Measurements from ENCODE around the gene SPARCL1. TPM values are rescaled to one million over a fixed set of nuclear protein-coding genes. Genes with fewer than 3 reads are reported as not detected.

The SPARCL1 gene
- total and polyA plus RNA-seq, 2 of the 13 experiments (the other 11 are each of a cell fraction or from before 2014, with no cell fraction given), result 0.04 TPM; not detected in 1

DNA sequence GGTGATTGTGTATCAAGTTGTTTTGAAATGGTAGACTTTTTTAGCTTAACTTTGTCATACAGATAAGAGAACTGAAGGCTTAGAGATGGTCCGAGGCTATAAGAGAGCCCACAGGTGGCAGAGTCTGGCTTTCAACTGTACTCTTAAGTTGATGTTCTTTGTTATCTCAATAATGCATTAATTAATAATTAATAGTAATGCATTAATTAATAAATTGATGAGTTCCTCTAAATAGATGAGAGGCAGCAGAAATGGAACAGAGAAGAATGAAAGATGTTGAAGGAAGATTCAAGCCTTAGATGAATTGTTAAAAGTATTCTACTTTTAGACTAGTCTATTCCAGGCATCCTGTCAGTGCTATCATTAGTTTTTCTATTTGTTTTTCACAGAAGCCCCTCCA, 84.4 kb downstream of the SPARCL1 start:
- 100% methylated on average over 1 of the region's 1 CpG for WGBS (ENCODE audit: low lambda C conversion rate)
- ATAC-seq (no peak), FAIRE-seq (no peak), DNase-seq (ENCODE audit: low spot score) (no peak)
- Histone ChIP-seq H3K4me1 (ENCODE audit: insufficient read depth, low read length) (no peaks in the 10 kb centered on the region), H3K4me3 (replicated peaks in 1 of 3; ENCODE audit: insufficient read depth in 1 of 3, low read depth in 2 of 3, low read length in 3 of 3) (no peak overlapping the region), H3K4me2 (ENCODE audit: low read depth, low read length) (no peak overlapping the region), H2AFZ (ENCODE audit: low read length) (no peak overlapping the region), H3K9ac (ENCODE audit: insufficient read depth, low read depth, low read length) (no peak overlapping the region), H3K27me3 (ENCODE audit: control insufficient read depth in 1 of 2, insufficient read depth in 2 of 2, low read length in 2 of 2) (no peaks in the 10 kb centered on the region), H3K27ac (ENCODE audit: extremely low read length, insufficient read depth, low read length) (no peak overlapping the region), H3K36me3 (replicated peaks in 1 of 2; ENCODE audit: control insufficient read depth in 1 of 2, insufficient read depth in 2 of 2, low read length in 2 of 2) (peaks cover 3 to 29% of the 10 kb centered on the region in 2 experiments; a peak in 2 of 5 replicates), H3K9me3 (ENCODE audit: low read length) (no peaks in the 10 kb centered on the region), H3K79me2 (ENCODE audit: insufficient read depth, low read length) (no peaks in the 10 kb centered on the region), H4K20me1 (ENCODE audit: insufficient read depth, low read length) (no peaks in the 10 kb centered on the region)
- in situ Hi-C loops (cut with HindIII; ENCODE audit: extremely low pct_ligation_motif_present, low pct_unique_long_range_greater_than_20kb) (no loop called here), intact Hi-C loops (cut with micrococcal nuclease; ENCODE audit: unreplicated experiment) (no loop called here)
- ChIA-PET CTCF (ENCODE audit: low intra/inter-chr PET ratio, low total read pairs) (no interaction called here), POLR2A (no interaction called here)
- no TSS peak for BruUV-seq (replicated peaks)
- TF ChIP-seq TCF7L2 (IDR thresholded peaks at IDR 0.05; ENCODE audit: low read depth, low read length), result no peak
- no peak for TF ChIP-seq ZNF264 (CRISPR knock-in tag; IDR thresholded peaks at IDR 0.05)
- no peak for TF ChIP-seq CREM (IDR thresholded peaks at IDR 0.05)
- TF ChIP-seq CREM (CRISPR knock-in tag; IDR thresholded peaks at IDR 0.05), result no peak
- TF ChIP-seq ZNF674 (CRISPR knock-in tag; IDR thresholded peaks at IDR 0.05; ENCODE audit: low read depth), result no peak
- no peak for TF ChIP-seq NR2F2 (IDR thresholded peaks at IDR 0.05; ENCODE audit: borderline replicate concordance, low read depth)
- TF ChIP-seq SP5 (CRISPR knock-in tag; IDR thresholded peaks at IDR 0.05; ENCODE audit: borderline replicate concordance, low read depth), result no peak
- TF ChIP-seq ZSCAN29 (CRISPR knock-in tag; conservative IDR thresholded peaks at IDR 0.05), result no peak
- TF ChIP-seq, protein P1, sequence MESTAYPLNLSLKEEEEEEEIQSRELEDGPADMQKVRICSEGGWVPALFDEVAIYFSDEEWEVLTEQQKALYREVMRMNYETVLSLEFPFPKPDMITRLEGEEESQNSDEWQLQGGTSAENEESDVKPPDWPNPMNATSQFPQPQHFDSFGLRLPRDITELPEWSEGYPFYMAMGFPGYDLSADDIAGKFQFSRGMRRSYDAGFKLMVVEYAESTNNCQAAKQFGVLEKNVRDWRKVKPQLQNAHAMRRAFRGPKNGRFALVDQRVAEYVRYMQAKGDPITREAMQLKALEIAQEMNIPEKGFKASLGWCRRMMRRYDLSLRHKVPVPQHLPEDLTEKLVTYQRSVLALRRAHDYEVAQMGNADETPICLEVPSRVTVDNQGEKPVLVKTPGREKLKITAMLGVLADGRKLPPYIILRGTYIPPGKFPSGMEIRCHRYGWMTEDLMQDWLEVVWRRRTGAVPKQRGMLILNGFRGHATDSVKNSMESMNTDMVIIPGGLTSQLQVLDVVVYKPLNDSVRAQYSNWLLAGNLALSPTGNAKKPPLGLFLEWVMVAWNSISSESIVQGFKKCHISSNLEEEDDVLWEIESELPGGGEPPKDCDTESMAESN (CRISPR knock-in tag; conservative IDR thresholded peaks at IDR 0.05), result no peak
- TF ChIP-seq ETV5 (CRISPR knock-in tag; IDR thresholded peaks at IDR 0.05; ENCODE audit: borderline replicate concordance), result no peak
- TF ChIP-seq MATR3 (CRISPR knock-in tag; IDR thresholded peaks at IDR 0.05), result no peak
- TF ChIP-seq SATB2 (CRISPR knock-in tag; IDR thresholded peaks at IDR 0.05), result no peak
